Upper lobe of left lung (tissue), 6 donors: ENCODE measurements around the gene SPRY2. TPM values are rescaled to one million over a fixed set of nuclear protein-coding genes. Genes with fewer than 3 reads are reported as not detected.

Experiments
- ATAC-seq, 2 donors: fragments of 200-7000 bp; cut with Tn5 transposase; one replicate each; pipeline ENCODE4 v1.9.1; 2022; ENCODE audit warnings: mild to moderate bottlenecking in 2 of 2, moderate library complexity in 2 of 2; ENCODE audit not compliant: low FRiP score in 2 of 2
- DNase-seq, 2 donors: peaks; one replicate each; pipeline ENCODE4 v3.0.0-alpha.2; 2019 to 2020
- H3K27ac ChIP-seq, 4 donors: fragments of 200-600 bp; sonication (generic); one replicate each; pipeline ENCODE4 v1.5.1; 2016 to 2019
- H3K27me3 ChIP-seq, 4 donors: fragments of 200-600 bp; sonication (generic); one replicate each; pipeline ENCODE4 v1.5.1; 2017 to 2019
- H3K36me3 ChIP-seq, 4 donors: fragments of 200-600 bp; sonication (generic); one replicate each; pipeline ENCODE4 v1.5.1; 2016 to 2019
- H3K4me1 ChIP-seq, 4 donors: fragments of 200-600 bp; sonication (generic); one replicate each; pipeline ENCODE4 v1.5.1; 2018 to 2019
- H3K4me3 ChIP-seq, 4 donors: fragments of 200-600 bp; sonication (generic); one replicate each; pipeline ENCODE4 v1.5.1; 2017 to 2019; ENCODE audit warnings: mild to moderate bottlenecking in 2 of 4, moderate library complexity in 1 of 4
- H3K9me3 ChIP-seq, 4 donors: fragments of 200-600 bp; sonication (generic); one replicate each; pipeline ENCODE4 v1.5.1; 2018 to 2019
- CTCF ChIP-seq, 6 experiments: fragments of 450-650 bp in 4 of 6; fragments of 200-600 bp in 2 of 6; sonication (generic) in 2 of 6; IDR thresholded peaks; one replicate each; pipeline ENCODE4 v1.5.1; 2016 to 2019; ENCODE audit warnings: antibody characterized with exemption in 6 of 6
- EP300 ChIP-seq, 4 donors: sonication (generic); formaldehyde crosslinking; IDR thresholded peaks; one replicate each; pipeline ENCODE4 v1.5.1; 2017; ENCODE audit warnings: antibody characterized with exemption in 4 of 4, control low read depth in 2 of 4
- POLR2A ChIP-seq, 4 donors: fragments of 450-650 bp; IDR thresholded peaks; one replicate each; pipeline ENCODE4 v1.5.1; 2016 to 2017; ENCODE audit warnings: antibody characterized with exemption in 4 of 4, mild to moderate bottlenecking in 2 of 4
- POLR2AphosphoS5 ChIP-seq, 2 donors: sonication (generic); formaldehyde crosslinking; IDR thresholded peaks; one replicate each; pipeline ENCODE4 v1.5.1; 2017; ENCODE audit warnings: antibody characterized with exemption in 2 of 2
- WGBS, 2 donors: methylation state at CpG; one replicate each; pipeline ENCODE4 v1.1.5; 2017 to 2018; 5-methylcytosine and 5-hydroxymethylcytosine counted together
- total RNA-seq, 6 donors: library from RNA; depleted of rRNA in 4 of 6; stranded (reverse); fragments of >200 nt in 4 of 6; gene quantifications; one replicate each; pipeline versions ENCODE4 v1.1.0 to v1.2.1, GENCODE V29; 2016 to 2021
- donor health status: DM: no; HTN: no; CAD: no; lungs with moderate emphysema.
- donor health status: DM: no; HTN: yes; CAD: no; lungs with severe emphysema.

Gene SPRY2
- total RNA-seq, 6 donors from 2014 or later: 19.3 to 76.3 (median 50.9) TPM

GRCh38 chr13:80336370-80336769, 4.6 kb downstream of the SPRY2 start:
- Histone ChIP-seq H3K36me3 (peaks cover 0 to 44% (median 9%) of the 10 kb centered on the region in 4 donors), H3K27me3 (no peaks in the 10 kb centered on the region), H3K27ac (peak overlapping the region in 3 of 4 donors; percentile 95 to 96 (median 96)), H3K9me3 (no peaks in the 10 kb centered on the region), H3K4me1 (peaks cover 17 to 33% (median 26%) of the 10 kb centered on the region in 4 donors), H3K4me3 (peak overlapping the region in 3 of 4 donors; percentile 72 to 90 (median 81))
- 58 to 62% methylated on average over 2 of the region's 2 CpGs for WGBS, 2 donors
- no peak for ATAC-seq
- no peak for DNase-seq
- TF ChIP-seq CTCF (IDR thresholded peaks at IDR 0.05): no peak
- no peak for TF ChIP-seq POLR2AphosphoS5 (IDR thresholded peaks at IDR 0.05)
- no peak for TF ChIP-seq POLR2A (IDR thresholded peaks at IDR 0.05)
- TF ChIP-seq EP300 (IDR thresholded peaks at IDR 0.05): no peak

DNA sequence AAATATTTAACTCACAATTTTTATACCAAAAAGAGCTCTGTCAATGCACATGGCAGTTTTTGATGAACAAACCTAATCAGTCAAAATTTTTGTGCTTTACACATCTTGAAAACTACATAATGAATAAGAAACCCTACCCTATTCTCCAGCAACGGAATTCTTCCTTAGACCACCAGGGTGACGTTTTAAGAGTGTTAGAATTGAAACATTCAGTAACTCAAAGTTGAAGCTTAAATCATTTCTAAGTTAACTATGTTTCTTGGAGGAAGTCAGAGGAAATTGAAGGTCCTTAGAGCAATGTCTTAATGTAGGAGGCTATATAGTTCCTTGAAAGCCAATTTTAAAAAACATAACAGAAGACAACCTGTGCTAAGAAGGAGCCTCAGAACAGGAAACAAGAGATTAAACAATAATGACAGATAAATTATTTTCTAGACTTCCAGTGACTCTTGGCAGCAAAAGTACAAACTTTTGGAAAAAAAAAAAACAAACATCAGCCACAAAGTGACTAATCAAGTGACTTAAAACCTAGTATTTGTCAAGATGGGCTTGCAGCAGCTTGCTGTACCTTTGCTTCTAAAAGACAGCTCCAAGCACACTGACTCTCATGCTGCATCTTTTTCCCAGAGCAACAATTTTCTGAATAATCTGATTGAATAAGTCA, 6.2 kb downstream of the SPRY2 start:
- H3K9me3 ChIP-seq: no peaks in the 10 kb centered on the region
- H3K4me1 ChIP-seq: peaks cover 17 to 33% (median 26%) of the 10 kb centered on the region in 4 donors
- no peak for TF ChIP-seq CTCF (IDR thresholded peaks at IDR 0.05)
- TF ChIP-seq POLR2A (IDR thresholded peaks at IDR 0.05): no peak
- no peak for TF ChIP-seq POLR2AphosphoS5 (IDR thresholded peaks at IDR 0.05)
- no peak for TF ChIP-seq EP300 (IDR thresholded peaks at IDR 0.05)
- peak overlapping the region in 2 of 4 donors; percentile 20 to 32 for H3K27ac ChIP-seq
- ATAC-seq: no peak
- H3K27me3 ChIP-seq: no peaks in the 10 kb centered on the region
- H3K36me3 ChIP-seq: peaks cover 0 to 48% (median 9%) of the 10 kb centered on the region in 4 donors
- DNase-seq: no peak
- H3K4me3 ChIP-seq: no peak overlapping the region
- WGBS, 2 donors: 37 to 42% methylated on average over 2 of the region's 2 CpGs

DNA sequence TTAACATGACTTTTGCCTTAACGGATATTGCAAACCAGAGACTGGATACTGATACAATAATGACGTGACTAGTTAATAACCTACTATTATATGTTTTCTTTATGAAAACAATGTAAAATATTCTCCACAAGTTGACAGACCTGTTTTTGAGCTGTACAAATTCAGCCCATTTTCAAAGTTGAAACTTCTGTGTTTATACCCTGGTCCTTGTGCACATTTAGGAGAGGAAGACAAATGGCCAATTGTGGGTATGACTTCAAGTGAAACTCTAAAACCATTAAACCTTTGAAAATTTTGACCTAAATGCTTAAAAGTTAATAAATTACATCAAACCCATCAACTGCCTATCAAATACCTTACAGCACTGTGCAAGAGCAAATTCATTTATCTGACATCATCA, 8.9 kb downstream of the SPRY2 start:
- H3K27me3 ChIP-seq: no peaks in the 10 kb centered on the region
- peaks cover 0 to 42% (median 6%) of the 10 kb centered on the region in 4 donors for H3K36me3 ChIP-seq
- H3K4me3 ChIP-seq: no peak overlapping the region
- no peaks in the 10 kb centered on the region for H3K9me3 ChIP-seq
- peaks cover 13 to 28% (median 22%) of the 10 kb centered on the region in 4 donors for H3K4me1 ChIP-seq
- ATAC-seq: no peak
- H3K27ac ChIP-seq: no peak overlapping the region
- no peak for DNase-seq
- 87 to 89% methylated on average over 2 of the region's 2 CpGs for WGBS, 2 donors
- TF ChIP-seq POLR2A (IDR thresholded peaks at IDR 0.05) (no peak), POLR2AphosphoS5 (IDR thresholded peaks at IDR 0.05) (no peak), CTCF (IDR thresholded peaks at IDR 0.05) (no peak), EP300 (IDR thresholded peaks at IDR 0.05) (no peak)

DNA sequence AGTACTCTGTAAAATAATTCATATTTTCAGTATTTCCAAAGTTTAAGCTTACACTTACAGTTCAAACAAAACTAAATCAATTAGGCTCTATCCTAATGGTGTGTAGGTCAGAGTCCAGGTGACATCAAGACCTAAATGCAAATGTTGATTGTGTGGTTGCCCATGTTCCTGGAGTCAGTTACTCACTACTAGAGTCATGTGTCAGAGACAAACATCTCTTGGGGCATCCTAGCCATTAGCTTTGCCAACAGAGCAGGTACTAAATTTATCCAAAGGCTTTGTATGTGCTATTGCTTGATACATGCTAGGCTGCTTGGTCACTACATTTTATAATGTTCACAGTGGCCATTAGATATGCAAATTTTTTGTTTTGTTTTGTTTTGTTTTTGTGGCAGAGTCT, 11.7 kb downstream of the SPRY2 start:
- DNase-seq (no peak), ATAC-seq (no peak)
- Histone ChIP-seq H3K36me3 (peaks cover 0 to 23% (median 2%) of the 10 kb centered on the region in 4 donors), H3K27ac (no peak overlapping the region), H3K4me3 (no peak overlapping the region), H3K9me3 (no peaks in the 10 kb centered on the region), H3K27me3 (no peaks in the 10 kb centered on the region), H3K4me1 (peaks cover 0 to 4% (median 2%) of the 10 kb centered on the region in 4 donors)
- TF ChIP-seq CTCF (IDR thresholded peaks at IDR 0.05) (no peak), POLR2AphosphoS5 (IDR thresholded peaks at IDR 0.05) (no peak), EP300 (IDR thresholded peaks at IDR 0.05) (no peak), POLR2A (IDR thresholded peaks at IDR 0.05) (no peak)

DNA sequence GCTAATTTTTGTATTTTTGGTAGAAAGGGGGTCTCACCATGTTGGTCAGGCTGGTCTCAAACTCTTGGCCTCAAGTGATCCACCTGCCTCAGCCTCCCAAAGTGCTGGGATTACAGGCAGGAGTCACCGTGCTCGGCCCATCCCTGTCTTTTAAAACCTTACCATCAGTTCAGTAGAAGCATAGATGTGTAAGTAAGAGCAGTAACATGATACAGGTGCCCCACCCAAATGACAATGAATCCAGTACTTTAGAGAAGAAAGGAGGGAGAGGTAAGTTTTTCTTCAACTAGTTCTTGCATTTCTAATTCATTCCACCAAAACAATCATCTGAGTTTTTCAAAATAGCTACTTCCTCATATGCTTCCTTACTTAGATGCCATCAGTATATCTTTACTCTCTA, 21.9 kb downstream of the SPRY2 start:
- Histone ChIP-seq H3K36me3 (no peaks in the 10 kb centered on the region), H3K27ac (no peak overlapping the region), H3K4me3 (no peak overlapping the region), H3K4me1 (no peaks in the 10 kb centered on the region), H3K9me3 (no peaks in the 10 kb centered on the region), H3K27me3 (no peaks in the 10 kb centered on the region)
- ATAC-seq: no peak
- WGBS, 2 donors: 88 to 100% methylated on average over 2 of the region's 2 CpGs
- TF ChIP-seq EP300 (IDR thresholded peaks at IDR 0.05) (no peak), POLR2AphosphoS5 (IDR thresholded peaks at IDR 0.05) (no peak), POLR2A (IDR thresholded peaks at IDR 0.05) (no peak), CTCF (IDR thresholded peaks at IDR 0.05) (no peak)
- DNase-seq: no peak
